HG03135 (cell line): ENCODE data around the gene RAB8B.

Experiments
- ATAC-seq: cut with Tn5 transposase; IDR thresholded peaks from one replicate; pipeline ENCODE4 v1.9.1; 2021; ENCODE audit warnings: mild to moderate bottlenecking, moderate library complexity; ENCODE audit not compliant: unreplicated experiment

Gene RAB8B

GRCh38 chr15:63188926-63189871 lies at the start of gene RAB8B:
Gene RAB8B (plus strand): TSS chr15:63189606. CDS start chr15:63189625, 19 bp downstream.
- peak; percentile 78 for ATAC-seq

- no peak for ATAC-seq
Measured at GRCh38 chr15:63140936-63141335, 48.5 kb upstream of the RAB8B start.

- ATAC-seq, result no peak
Measured at GRCh38 chr15:63145426-63145825, 44.0 kb upstream of the RAB8B start.

- no peak for ATAC-seq
Measured at GRCh38 chr15:63146684-63147083, 42.7 kb upstream of the RAB8B start.

- no peak for ATAC-seq
Measured at GRCh38 chr15:63151665-63152064, 37.7 kb upstream of the RAB8B start.

GRCh38 chr15:63155486-63155885 lies 33.9 kb upstream of the RAB8B start:
- no peak for ATAC-seq

GRCh38 chr15:63156086-63156710 lies 33.2 kb upstream of the RAB8B start:
- no peak for ATAC-seq

GRCh38 chr15:63156755-63157117 lies 32.7 kb upstream of the RAB8B start:
- ATAC-seq, result peak; percentile 16

- ATAC-seq, result peak; percentile 86
Measured at GRCh38 chr15:63157118-63157843, 32.1 kb upstream of the RAB8B start, which contains the start of gene RPS27L. Gene RPS27L (minus strand): TSS chr15:63157477. CDS start chr15:63157405, 72 bp downstream.

- ATAC-seq, result peak; percentile 15
Measured at GRCh38 chr15:63157891-63158431, 31.4 kb upstream of the RAB8B start.

- no peak for ATAC-seq
Measured at GRCh38 chr15:63160638-63161037, 28.8 kb upstream of the RAB8B start.

- ATAC-seq, result no peak
Measured at GRCh38 chr15:63163217-63163616, 26.2 kb upstream of the RAB8B start.

GRCh38 chr15:63165166-63165859 lies 24.1 kb upstream of the RAB8B start:
- ATAC-seq, result no peak

- no peak for ATAC-seq
Measured at GRCh38 chr15:63166219-63166618, 23.2 kb upstream of the RAB8B start.

- ATAC-seq, result no peak
Measured at GRCh38 chr15:63169788-63170187, 19.6 kb upstream of the RAB8B start.

GRCh38 chr15:63172376-63172775 lies 17.0 kb upstream of the RAB8B start:
- ATAC-seq, result no peak

- no peak for ATAC-seq
Measured at GRCh38 chr15:63172851-63173451, 16.5 kb upstream of the RAB8B start.

GRCh38 chr15:63176302-63176701 lies 13.1 kb upstream of the RAB8B start:
- ATAC-seq, result no peak

GRCh38 chr15:63178034-63178433 lies 11.4 kb upstream of the RAB8B start:
- ATAC-seq, result no peak

- no peak for ATAC-seq
Measured at GRCh38 chr15:63180746-63181145, 8.7 kb upstream of the RAB8B start.
